Pancreas (tissue), 10 donors: Measurements from ENCODE around the gene DOCK1. TPM values are rescaled to one million over a fixed set of nuclear protein-coding genes. Genes with fewer than 3 reads are reported as not detected.

Experiments used
- ATAC-seq, 4 donors: fragments of 200-7000 bp; cut with Tn5 transposase; one replicate each; pipeline versions ENCODE4 v1.8.0 to v1.9.1; 2020; ENCODE audit warnings: mild to moderate bottlenecking in 4 of 4, moderate library complexity in 4 of 4
- DNase-seq, 6 donors: peaks; one replicate each; pipeline ENCODE4 v3.0.0-alpha.2; 2020
- FAIRE-seq: peaks from 2 replicates; lab custom pipeline; 2012; peaks lifted over from hg19 to GRCh38; lab: Jason Lieb, UNC
- H3K27ac ChIP-seq, 4 donors: fragments of 200-600 bp; sonication (generic); 1 replicate in 3 of 4; 2 replicates in 1 of 4; pipeline versions ENCODE4 v1.5.0 to v1.8.0; 2020
- H3K27me3 ChIP-seq, 4 donors: fragments of 200-600 bp; one replicate each; pipeline ENCODE4 v1.8.0; 2021
- H3K36me3 ChIP-seq, 3 donors: fragments of 200-600 bp; sonication (generic) in 1 of 3; one replicate each; pipeline versions ENCODE4 v1.5.0 to v1.8.0; 2020 to 2021
- H3K4me1 ChIP-seq, 3 donors: fragments of 200-600 bp; one replicate each; pipeline ENCODE4 v1.8.0; 2021
- H3K4me3 ChIP-seq, 4 donors: fragments of 200-600 bp; sonication (generic) in 2 of 4; one replicate each; pipeline versions ENCODE4 v1.5.0 to v1.8.0; 2020 to 2021
- H3K9me3 ChIP-seq, 4 donors: fragments of 200-600 bp; one replicate each; pipeline ENCODE4 v1.8.0; 2021
- CTCF ChIP-seq, 4 donors: fragments of 200-600 bp; sonication (generic) in 3 of 4; IDR thresholded peaks; one replicate each; pipeline versions ENCODE4 v1.5.0 to v1.8.0; 2021; ENCODE audit warnings: antibody characterized with exemption in 4 of 4
- WGBS, 2 donors: extraction: QIAGEN DNeasy Blood & Tissue Kit; methylation state at CpG; one replicate each; pipeline ENCODE4 v1.1.7; 2013; 5-methylcytosine and 5-hydroxymethylcytosine counted together
- intact Hi-C, 3 donors: fragments of 100-400 bp; cut with DNase I; formaldehyde crosslinking; loops; one replicate each; pipeline versions ENCODE4 v1.11.1 to v1.14.2; 2022
- polyA plus RNA-seq, 2 donors: library from polyadenylated mRNA; stranded (reverse); fragments of 200-250 nt; gene quantifications; one replicate each; pipeline ENCODE4 v1.2.3, GENCODE V29; 2013
- total RNA-seq, 6 donors: library from RNA; stranded (reverse); fragmentation: NEBNext Ultra II Directional in 4 of 6; extraction: Animal tissue kit (Norgen Biotek cat#: 25700) in 4 of 6; gene quantifications; one replicate each; pipeline versions ENCODE4 v1.2.1 to v1.2.4, GENCODE V29; 2021 to 2023
- donor health status: healthy with polysubstance abuse.
- donor health status: DM: no; HTN: no; CAD: no; lungs with moderate emphysema.
- donor health status: DM: no; HTN: no; CAD: no.
- donor health status: control.
- donor health status: control.
- donor health status: Bipolar disorder and iron deficiency.
- donor health status: DM: yes; HTN: yes; CAD: no.
- donor health status: DM: no; HTN: no; CAD: no.
- donor health status: DM: no; HTN: no; CAD: no.
- donor health status: DM: yes; HTN: yes; CAD: no.

The DOCK1 gene
- total and polyA plus RNA-seq, 8 donors = 12.1 to 38.6 (median 24.2) TPM

DNA sequence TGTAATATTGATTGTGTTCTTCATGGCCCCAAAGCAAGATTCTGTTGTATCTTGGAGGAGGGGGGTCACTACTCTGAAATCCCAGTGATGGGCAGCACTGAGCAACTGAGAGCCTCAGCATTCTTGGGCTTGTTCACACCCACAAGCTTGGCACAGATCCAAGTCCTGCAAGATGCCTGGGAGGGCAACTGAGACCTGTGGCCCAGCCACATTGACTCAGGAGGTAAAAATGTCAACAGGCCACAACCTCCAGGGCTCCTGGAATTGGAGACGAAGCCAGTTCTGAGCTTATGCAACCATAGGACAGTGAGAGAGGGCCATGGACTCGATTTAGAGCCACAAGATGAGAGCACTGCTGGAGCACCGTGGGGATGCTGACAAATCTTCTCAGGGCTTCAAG, 3.1 kb upstream of the DOCK1 start:
- Histone ChIP-seq H3K4me1 (peaks cover 0 to 11% (median 0%) of the 10 kb centered on the region in 3 donors), H3K9me3 (no peaks in the 10 kb centered on the region), H3K27me3 (no peaks in the 10 kb centered on the region), H3K36me3 (no peaks in the 10 kb centered on the region), H3K27ac (no peak overlapping the region), H3K4me3 (no peak overlapping the region)
- intact Hi-C loops = no loop called here
- WGBS, 2 donors = 93% methylated on average over 3 of the region's 3 CpGs
- FAIRE-seq = no peak
- no peak for TF ChIP-seq CTCF (IDR thresholded peaks at IDR 0.05)
- DNase-seq = no peak
- no peak for ATAC-seq

- Histone ChIP-seq H3K36me3 (no peaks in the 10 kb centered on the region), H3K4me3 (peak overlapping the region in 1 of 4 donors; percentile 92), H3K27ac (no peak overlapping the region), H3K9me3 (no peaks in the 10 kb centered on the region), H3K4me1 (peaks cover 0 to 11% (median 0%) of the 10 kb centered on the region in 3 donors), H3K27me3 (no peaks in the 10 kb centered on the region)
- intact Hi-C loops = no loop called here
- DNase-seq = no peak
- no peak for FAIRE-seq
- ATAC-seq = no peak
- 80 to 82% methylated on average over 12 of the region's 12 CpGs for WGBS, 2 donors
- no peak for TF ChIP-seq CTCF (IDR thresholded peaks at IDR 0.05)
Measured at GRCh38 chr10:126903656-126904360, 1.4 kb upstream of the DOCK1 start.

DNA sequence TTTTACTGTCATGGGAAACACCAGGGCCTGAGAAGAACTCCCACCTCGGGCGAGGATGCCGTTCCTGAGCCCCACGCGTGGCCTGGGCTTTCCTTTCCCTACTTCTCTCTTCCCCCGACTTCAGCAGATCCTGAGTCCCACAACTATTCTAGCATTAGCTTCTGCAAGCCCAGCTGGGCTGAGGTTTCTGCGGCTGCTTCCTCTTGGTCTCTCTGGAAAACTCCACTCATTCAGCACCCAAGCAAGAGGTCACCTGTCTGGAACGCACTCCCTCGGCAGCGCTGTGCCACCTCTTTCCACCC, 761 bp upstream of the DOCK1 start:
- no peak for TF ChIP-seq CTCF (IDR thresholded peaks at IDR 0.05)
- Histone ChIP-seq H3K36me3 (no peaks in the 10 kb centered on the region), H3K4me3 (peak overlapping the region; percentile 71 to 92 (median 85)), H3K27ac (no peak overlapping the region), H3K4me1 (peaks cover 0 to 11% (median 0%) of the 10 kb centered on the region in 3 donors), H3K9me3 (no peaks in the 10 kb centered on the region), H3K27me3 (no peaks in the 10 kb centered on the region)
- ATAC-seq (peak in 3 of 4 donors; percentile 44 to 61 (median 58)), DNase-seq (peak in 1 of 6 donors; percentile 32), FAIRE-seq (no peak)
- intact Hi-C loops = no loop called here
- WGBS, 2 donors = 34% methylated on average over 10 of the region's 10 CpGs

- peak overlapping the region; percentile 33 to 57 (median 46) for H3K27ac ChIP-seq
- H3K4me3 ChIP-seq = peak overlapping the region; percentile 71 to 92 (median 85)
- FAIRE-seq (no peak), ATAC-seq (peak; percentile 16 to 51 (median 28)), DNase-seq (peak in 5 of 6 donors; percentile 11 to 73 (median 32))
- peaks cover 0 to 11% (median 0%) of the 10 kb centered on the region in 3 donors for H3K4me1 ChIP-seq
- H3K9me3 ChIP-seq = no peaks in the 10 kb centered on the region
- intact Hi-C loops = no loop called here
- TF ChIP-seq CTCF (IDR thresholded peaks at IDR 0.05) = no peak
- no peaks in the 10 kb centered on the region for H3K27me3 ChIP-seq
- WGBS, 2 donors = 14% methylated on average over 71 to 84 of the region's 84 CpGs
- H3K36me3 ChIP-seq = no peaks in the 10 kb centered on the region
Measured at GRCh38 chr10:126905776-126906703, 812 bp downstream of the DOCK1 start.
